GM12873 (cell line): ENCODE results near the gene CCDC146.

Experiments used
- CTCF ChIP-seq: IDR thresholded peaks from 2 replicates; pipeline ENCODE4 v1.5.1; 2012; ENCODE audit warnings: low read depth, mild to moderate bottlenecking, moderate library complexity, low read length, control low read depth; ENCODE audit not compliant: insufficient read depth; ENCODE audit errors: missing control alignments

CCDC146 gene

GRCh38 chr7:77328669-77329068 lies 206.3 kb downstream of the CCDC146 start:
- no peak for TF ChIP-seq CTCF

GRCh38 chr7:77329466-77330168 lies 207.2 kb downstream of the CCDC146 start:
- TF ChIP-seq CTCF = no peak

GRCh38 chr7:77330169-77330882 lies 207.9 kb downstream of the CCDC146 start:
- TF ChIP-seq CTCF = no peak

- peak; percentile 73 for TF ChIP-seq CTCF
Observed at GRCh38 chr7:77331938-77332695, 209.7 kb downstream of the CCDC146 start.

GRCh38 chr7:77335581-77335980 lies 213.2 kb downstream of the CCDC146 start:
- TF ChIP-seq CTCF = no peak

GRCh38 chr7:77337456-77337990 lies 215.1 kb downstream of the CCDC146 start:
- TF ChIP-seq CTCF = no peak

GRCh38 chr7:77338260-77338659 lies 215.8 kb downstream of the CCDC146 start:
- TF ChIP-seq CTCF = no peak
